K562 (cell line): ENCODE measurements around the gene UQCR11.

Source experiments
- IFI16 ChIP-seq: fragments of 250-450 bp; sonication (Bioruptor Pico); IDR thresholded peaks from 2 replicates; pipeline ENCODE4 v2.1.2; 2022; ENCODE audit warnings: mild to moderate bottlenecking, inconsistent platforms
- PURB ChIP-seq: sonication (generic); formaldehyde crosslinking; IDR thresholded peaks from 2 replicates; pipeline ENCODE4 v1.9.0; 2021; ENCODE audit warnings: low read depth, mild to moderate bottlenecking, missing genetic modification reagents
- USF2 ChIP-seq: sonication (generic); formaldehyde crosslinking; IDR thresholded peaks from 2 replicates; pipeline ENCODE4 v1.5.0; 2020; ENCODE audit warnings: missing genetic modification reagents
- ZNF41 ChIP-seq: fragments of 250-450 bp; sonication (Bioruptor Pico); conservative IDR thresholded peaks from 2 replicates; pipeline ENCODE4 v1.4.0; 2020; ENCODE audit warnings: mild to moderate bottlenecking

- TF ChIP-seq IFI16 (no peak), PURB (CRISPR knock-in tag) (no peak), ZNF41 (CRISPR knock-in tag) (no peak), USF2 (CRISPR knock-in tag) (no peak)
Observed at GRCh38 chr19:1645299-1645698, 40.0 kb upstream of the UQCR11 start.
